PFSK-1 (cell line): ENCODE results near the gene ZNF597.

ENCODE experiments used
- FOXP2 ChIP-seq: optimal IDR thresholded peaks from 2 replicates; pipeline ENCODE3; 2011; ENCODE audit warnings: borderline replicate concordance, control low read depth, inconsistent platforms; ENCODE audit not compliant: insufficient read depth; ENCODE audit errors: extremely low read length, extremely low read depth
- POLR2AphosphoS5 ChIP-seq: IDR thresholded peaks from 2 replicates; pipeline ENCODE4 v1.6.1; 2012; ENCODE audit warnings: low read depth, mild to moderate bottlenecking, control low read depth, low read length, moderate library complexity
- SIN3A ChIP-seq: IDR thresholded peaks from 2 replicates; pipeline ENCODE4 v1.6.1; 2012; ENCODE audit warnings: mild to moderate bottlenecking, low read length, moderate library complexity, borderline replicate concordance; ENCODE audit not compliant: insufficient read depth
- TAF1 ChIP-seq: IDR thresholded peaks from 2 replicates; pipeline ENCODE4 v1.6.1; 2012; ENCODE audit warnings: low read length, control low read depth, borderline replicate concordance; ENCODE audit not compliant: insufficient read depth
- TF ChIP-seq, protein P1 (sequence below), 2 experiments: IDR thresholded peaks; 2 replicates each; pipeline versions ENCODE4 v1.6.1 to v1.8.0; 2011 to 2012; ENCODE audit warnings: low read depth in 2 of 2, low read length in 2 of 2, control low read depth in 1 of 2, inconsistent platforms in 1 of 2, mild to moderate bottlenecking in 1 of 2, moderate library complexity in 1 of 2; ENCODE audit not compliant: insufficient read depth in 1 of 2

The ZNF597 gene

GRCh38 chr16:3465301-3465700 is 22.0 kb upstream of the ZNF597 start:
- TF ChIP-seq POLR2AphosphoS5 (no peak), TAF1 (no peak), FOXP2 (no peak), SIN3A (no peak)
- TF ChIP-seq, protein P1, sequence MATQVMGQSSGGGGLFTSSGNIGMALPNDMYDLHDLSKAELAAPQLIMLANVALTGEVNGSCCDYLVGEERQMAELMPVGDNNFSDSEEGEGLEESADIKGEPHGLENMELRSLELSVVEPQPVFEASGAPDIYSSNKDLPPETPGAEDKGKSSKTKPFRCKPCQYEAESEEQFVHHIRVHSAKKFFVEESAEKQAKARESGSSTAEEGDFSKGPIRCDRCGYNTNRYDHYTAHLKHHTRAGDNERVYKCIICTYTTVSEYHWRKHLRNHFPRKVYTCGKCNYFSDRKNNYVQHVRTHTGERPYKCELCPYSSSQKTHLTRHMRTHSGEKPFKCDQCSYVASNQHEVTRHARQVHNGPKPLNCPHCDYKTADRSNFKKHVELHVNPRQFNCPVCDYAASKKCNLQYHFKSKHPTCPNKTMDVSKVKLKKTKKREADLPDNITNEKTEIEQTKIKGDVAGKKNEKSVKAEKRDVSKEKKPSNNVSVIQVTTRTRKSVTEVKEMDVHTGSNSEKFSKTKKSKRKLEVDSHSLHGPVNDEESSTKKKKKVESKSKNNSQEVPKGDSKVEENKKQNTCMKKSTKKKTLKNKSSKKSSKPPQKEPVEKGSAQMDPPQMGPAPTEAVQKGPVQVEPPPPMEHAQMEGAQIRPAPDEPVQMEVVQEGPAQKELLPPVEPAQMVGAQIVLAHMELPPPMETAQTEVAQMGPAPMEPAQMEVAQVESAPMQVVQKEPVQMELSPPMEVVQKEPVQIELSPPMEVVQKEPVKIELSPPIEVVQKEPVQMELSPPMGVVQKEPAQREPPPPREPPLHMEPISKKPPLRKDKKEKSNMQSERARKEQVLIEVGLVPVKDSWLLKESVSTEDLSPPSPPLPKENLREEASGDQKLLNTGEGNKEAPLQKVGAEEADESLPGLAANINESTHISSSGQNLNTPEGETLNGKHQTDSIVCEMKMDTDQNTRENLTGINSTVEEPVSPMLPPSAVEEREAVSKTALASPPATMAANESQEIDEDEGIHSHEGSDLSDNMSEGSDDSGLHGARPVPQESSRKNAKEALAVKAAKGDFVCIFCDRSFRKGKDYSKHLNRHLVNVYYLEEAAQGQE (IDR thresholded peaks at IDR 0.05; ENCODE audit: insufficient read depth in 1 of 2, low read depth in 2 of 2, low read length in 2 of 2), result no peak

DNA sequence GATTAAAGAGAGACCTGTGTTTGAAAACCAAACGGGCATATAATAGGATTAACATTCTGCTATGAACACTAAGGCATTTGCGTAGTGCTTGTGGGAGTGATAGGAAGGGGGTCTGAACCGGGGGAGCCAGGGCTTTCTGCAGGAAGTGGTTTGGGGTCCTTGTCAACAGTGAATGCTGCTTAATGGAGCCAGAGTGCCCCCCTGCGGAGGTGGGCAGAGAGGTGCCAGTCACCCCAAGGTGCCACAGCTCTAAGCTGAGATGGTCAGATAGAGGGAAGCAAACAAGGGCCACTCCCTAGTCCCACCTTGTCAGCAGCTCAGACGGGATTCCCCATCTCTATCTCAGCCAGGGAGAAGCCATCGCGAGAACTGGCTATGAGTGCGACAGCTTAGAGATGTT is 17.8 kb upstream of the ZNF597 start:
- TF ChIP-seq POLR2AphosphoS5, result no peak
- TF ChIP-seq, protein P1 (IDR thresholded peaks at IDR 0.05; ENCODE audit: insufficient read depth in 1 of 2, low read depth in 2 of 2, low read length in 2 of 2), result no peak
- TF ChIP-seq TAF1, result no peak
- no peak for TF ChIP-seq SIN3A
- no peak for TF ChIP-seq FOXP2

GRCh38 chr16:3460585-3460984 is 17.3 kb upstream of the ZNF597 start:
- TF ChIP-seq TAF1 (no peak), FOXP2 (no peak), POLR2AphosphoS5 (no peak)

DNA sequence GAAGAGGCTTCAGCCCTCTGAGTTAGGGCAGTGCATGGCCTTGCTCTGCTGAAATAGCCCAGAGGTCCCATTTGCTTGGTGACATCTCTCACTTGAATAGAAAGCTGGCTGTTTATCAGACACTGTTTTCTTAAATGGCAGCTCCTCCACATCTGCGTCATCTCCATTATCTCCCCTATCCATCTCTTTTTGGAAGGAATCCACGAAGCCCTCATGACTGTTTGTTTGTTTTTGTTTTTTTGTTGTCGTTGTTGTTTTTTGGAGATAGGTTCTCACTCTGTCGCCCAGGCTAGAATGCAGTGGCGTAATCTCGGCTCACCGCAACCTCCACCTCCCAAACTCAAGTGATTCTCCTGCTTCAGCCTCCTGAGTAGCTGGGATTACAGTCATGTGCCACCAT is 16.8 kb upstream of the ZNF597 start:
- no peak for TF ChIP-seq TAF1
- TF ChIP-seq POLR2AphosphoS5, result 0 out of 2 replicates have a peak, but pooled peaks have one; percentile 4
- TF ChIP-seq, protein P1 (IDR thresholded peaks at IDR 0.05; ENCODE audit: insufficient read depth in 1 of 2, low read depth in 2 of 2, low read length in 2 of 2), result no peak
- TF ChIP-seq FOXP2, result no peak
- no peak for TF ChIP-seq SIN3A

- 0 out of 2 replicates have a peak, but pooled peaks have one; percentile 18 for TF ChIP-seq POLR2AphosphoS5
- TF ChIP-seq FOXP2, result no peak
- no peak for TF ChIP-seq TAF1
- TF ChIP-seq, protein P1 (IDR thresholded peaks at IDR 0.05; ENCODE audit: insufficient read depth in 1 of 2, low read depth in 2 of 2, low read length in 2 of 2), result no peak
These were observed 16.2 kb upstream of the ZNF597 start for GRCh38 chr16:3459401-3460090.
